GM12878 (cell line): ENCODE data around the gene LIPK. TPM values are rescaled to one million over a fixed set of nuclear protein-coding genes. Genes with fewer than 3 reads are reported as not detected.
A peak's percentile ranks its signal among the peaks of the same experiment; 100 is the strongest.

ENCODE experiments used
- BHLHE40 ChIP-seq, 2 experiments: fragments of 450-650 bp in 1 of 2; IDR thresholded peaks; 2 replicates each; pipeline ENCODE4 v1.6.1; 2011 to 2017; ENCODE audit warnings: low read depth in 2 of 2, borderline replicate concordance in 1 of 2, improper control_type of control experiment in 1 of 2, low read length in 1 of 2, mild to moderate bottlenecking in 1 of 2
- IRF5 ChIP-seq: fragments of 450-650 bp; IDR thresholded peaks from 2 replicates; pipeline ENCODE4 v1.6.1; 2017; ENCODE audit warnings: borderline replicate concordance
- MEF2B ChIP-seq: fragments of 450-650 bp; IDR thresholded peaks from 2 replicates; pipeline ENCODE4 v1.6.1; 2018; ENCODE audit warnings: mild to moderate bottlenecking, moderate library complexity; ENCODE audit not compliant: partially characterized antibody, poor library complexity, severe bottlenecking
- MXI1 ChIP-seq: fragments of 150-350 bp; IDR thresholded peaks from 2 replicates; pipeline ENCODE4 v1.6.1; 2011; ENCODE audit warnings: low read depth, mild to moderate bottlenecking, inconsistent platforms, low read length, improper control_type of control experiment
- NFXL1 ChIP-seq: fragments of 450-650 bp; IDR thresholded peaks from 2 replicates; pipeline ENCODE4 v1.6.1; 2017; ENCODE audit warnings: antibody characterized with exemption, mild to moderate bottlenecking, borderline replicate concordance
- NR2C2 ChIP-seq: IDR thresholded peaks from 2 replicates; pipeline ENCODE4 v1.6.1; 2011; ENCODE audit warnings: borderline replicate concordance, low read depth; ENCODE audit not compliant: control insufficient read depth, insufficient read length
- NRF1 ChIP-seq: conservative IDR thresholded peaks from 2 replicates; pipeline ENCODE4 v1.6.1; 2011; ENCODE audit warnings: mild to moderate bottlenecking, low read depth, low read length, improper control_type of control experiment
- RAD51 ChIP-seq: fragments of 450-650 bp; IDR thresholded peaks from 2 replicates; pipeline ENCODE4 v1.6.1; 2016; ENCODE audit warnings: moderate library complexity, mild to moderate bottlenecking, inconsistent platforms
- SIX5 ChIP-seq: IDR thresholded peaks from 2 replicates; pipeline ENCODE4 v1.6.1; 2011; ENCODE audit warnings: mild to moderate bottlenecking, low read depth, low read length, moderate library complexity; ENCODE audit not compliant: severe bottlenecking
- SKIL ChIP-seq: fragments of 450-650 bp; IDR thresholded peaks from 2 replicates; pipeline ENCODE4 v1.6.1; 2017; ENCODE audit warnings: mild to moderate bottlenecking, low read depth, inconsistent platforms; ENCODE audit not compliant: poor library complexity, severe bottlenecking
- SUPT20H ChIP-seq: IDR thresholded peaks from 2 replicates; pipeline ENCODE4 v1.6.1; 2011; ENCODE audit warnings: low read depth, mild to moderate bottlenecking, low read length, moderate library complexity, borderline replicate concordance; ENCODE audit not compliant: control insufficient read depth
- SUZ12 ChIP-seq: fragments of 200-600 bp; sonication (generic); IDR thresholded peaks from one replicate; pipeline ENCODE4 v1.6.1; 2018; ENCODE audit warnings: antibody characterized with exemption, mild to moderate bottlenecking; ENCODE audit not compliant: unreplicated experiment
- TCF12 ChIP-seq: IDR thresholded peaks from 2 replicates; pipeline ENCODE4 v1.6.1; 2011; ENCODE audit warnings: low read depth, mild to moderate bottlenecking, low read length
- TCF3 ChIP-seq: IDR thresholded peaks from 2 replicates; pipeline ENCODE4 v1.6.1; 2012; ENCODE audit warnings: low read depth, mild to moderate bottlenecking, low read length, borderline replicate concordance; ENCODE audit not compliant: insufficient read depth
- USF1 ChIP-seq: IDR thresholded peaks from 2 replicates; pipeline ENCODE4 v1.6.1; 2011; ENCODE audit warnings: borderline replicate concordance, low read depth, mild to moderate bottlenecking, moderate library complexity, mixed read lengths, low read length; ENCODE audit not compliant: insufficient read depth; ENCODE audit errors: extremely low read length
- ZBTB4 ChIP-seq: fragments of 450-650 bp; formaldehyde crosslinking; IDR thresholded peaks from 2 replicates; pipeline ENCODE4 v1.4.0; 2022; ENCODE audit warnings: mild to moderate bottlenecking, moderate library complexity
- ZBTB40 ChIP-seq: fragments of 450-650 bp; IDR thresholded peaks from 2 replicates; pipeline ENCODE4 v1.6.1; 2016; ENCODE audit warnings: mild to moderate bottlenecking, moderate library complexity, borderline replicate concordance
- polyA plus RNA-seq, 11 experiments: library from polyadenylated mRNA; depleted of rRNA in 4 of 11; unstranded in 6 of 11; stranded (reverse) in 5 of 11; fragments of >200 nt; fragmentation: Nextera tagmentation in 4 of 11; fragmentation: Illumina TruSeq in 1 of 11; extraction: Ambion mirVana in 4 of 11; extraction: Trizol in 1 of 11; gene quantifications; 1 replicate in 1 of 11; 2 replicates in 10 of 11; pipeline versions ENCODE4 v1.2.1 to v1.2.3, GENCODE V29; 2011 to 2016; ENCODE audit warnings: inconsistent platforms in 2 of 11, missing spikeins in 2 of 11, low read depth in 1 of 11
- total RNA-seq, 4 experiments: library from RNA; depleted of rRNA in 3 of 4; stranded (reverse); fragments of >200 nt in 3 of 4; fragmentation: Illumina TruSeq in 1 of 4; extraction: Trizol in 1 of 4; gene quantifications; 2 replicates each; pipeline versions ENCODE4 v1.2.1 to v1.2.3, GENCODE V29; 2013 to 2021

LIPK gene
- total and polyA plus RNA-seq, 10 of the 15 experiments (the other 5 are each of a cell fraction or from before 2014, with no cell fraction given), result not detected

GRCh38 chr10:88755753-88756152 lies 49.7 kb downstream of the LIPK start (continued):
- TF ChIP-seq SIX5 (no peak), ZBTB4 (CRISPR knock-in tag) (no peak), SUPT20H (no peak), USF1 (no peak), TCF3 (no peak), ZBTB40 (no peak), BHLHE40 (IDR thresholded peaks at IDR 0.05; ENCODE audit: borderline replicate concordance in 1 of 2, low read depth in 2 of 2, low read length in 1 of 2) (no peak), SKIL (peak; percentile 39), NFXL1 (no peak), NR2C2 (no peak), MEF2B (no peak), IRF5 (no peak), TCF12 (no peak), MXI1 (no peak), RAD51 (no peak), SUZ12 (no peak), NRF1 (no peak)
